Rectal smooth muscle tissue (tissue), 1 donor: ENCODE data around the gene CATSPERE.
"Not testable (repeated sequence)": the region's sequence is repeated elsewhere in the genome, so short reads cannot be mapped to it uniquely, and the experiment has no call there.

Experiments
- H3K27ac ChIP-seq: one replicate; pipeline ENCODE4 v1.7.0; 2013; ENCODE audit warnings: low read depth, low read length, inconsistent platforms
- H3K27me3 ChIP-seq: one replicate; pipeline ENCODE4 v1.7.0; 2013; ENCODE audit warnings: low read length; ENCODE audit not compliant: control insufficient read depth, insufficient read depth
- H3K36me3 ChIP-seq: one replicate; pipeline ENCODE4 v1.7.0; 2013; ENCODE audit warnings: low read length; ENCODE audit not compliant: control insufficient read depth, insufficient read depth
- H3K4me1 ChIP-seq: one replicate; pipeline ENCODE4 v1.7.0; 2013; ENCODE audit warnings: low read length; ENCODE audit not compliant: control insufficient read depth, insufficient read depth
- H3K4me3 ChIP-seq: one replicate; pipeline ENCODE4 v1.7.0; 2013; ENCODE audit warnings: low read length
- H3K9ac ChIP-seq: one replicate; pipeline ENCODE4 v1.7.0; 2013; ENCODE audit warnings: low read length

CATSPERE gene

GRCh38 chr1:244451539-244451950 is 9.5 kb upstream of the CATSPERE start, which contains the start of gene ADSS2:
ADSS2 (minus strand) TSS chr1:244451909; CDS start chr1:244451817, 92 bp downstream.
- H3K27me3 ChIP-seq = no peaks in the 10 kb centered on the region

GRCh38 chr1:244451951-244452795 is 8.9 kb upstream of the CATSPERE start:
- peak overlapping the region; percentile 93 for H3K27ac ChIP-seq
- no peaks in the 10 kb centered on the region for H3K27me3 ChIP-seq
- H3K4me3 ChIP-seq = peak overlapping the region; percentile 29
- no peaks in the 10 kb centered on the region for H3K36me3 ChIP-seq
- peaks cover 27% of the 10 kb centered on the region for H3K4me1 ChIP-seq
- no peak overlapping the region for H3K9ac ChIP-seq

More at GRCh38 chr1:244451539-244451950, 9.5 kb upstream of the CATSPERE start, which contains the start of gene ADSS2:
- no peaks in the 10 kb centered on the region for H3K36me3 ChIP-seq
- peak within 1 kb of the TSS; percentile 84 for H3K9ac ChIP-seq
- H3K4me1 ChIP-seq = peaks cover 27% of the 10 kb centered on the region
- H3K4me3 ChIP-seq = peak within 1 kb of the TSS; percentile 95
- peak within 1 kb of the TSS; percentile 93 for H3K27ac ChIP-seq

GRCh38 chr1:244454412-244454811 is 6.7 kb upstream of the CATSPERE start:
- no peak overlapping the region for H3K9ac ChIP-seq

GRCh38 chr1:244456586-244456985 is 4.5 kb upstream of the CATSPERE start:
- H3K27me3 ChIP-seq = no peaks in the 10 kb centered on the region
- H3K36me3 ChIP-seq = no peaks in the 10 kb centered on the region
- H3K27ac ChIP-seq = no peak overlapping the region
- peaks cover 9% of the 10 kb centered on the region for H3K4me1 ChIP-seq
- no peak overlapping the region for H3K9ac ChIP-seq
- H3K4me3 ChIP-seq = no peak overlapping the region

More at GRCh38 chr1:244454412-244454811, 6.7 kb upstream of the CATSPERE start:
- H3K4me3 ChIP-seq = no peak overlapping the region
- H3K36me3 ChIP-seq = no peaks in the 10 kb centered on the region
- H3K27ac ChIP-seq = no peak overlapping the region
- H3K4me1 ChIP-seq = peaks cover 18% of the 10 kb centered on the region
- no peaks in the 10 kb centered on the region for H3K27me3 ChIP-seq

- Histone ChIP-seq H3K27me3 (no peaks in the 10 kb centered on the region), H3K9ac (no peak overlapping the region), H3K4me3 (no peak overlapping the region), H3K4me1 (peaks cover 3% of the 10 kb centered on the region), H3K36me3 (no peaks in the 10 kb centered on the region), H3K27ac (no peak overlapping the region)
Measured at GRCh38 chr1:244458781-244459180, 2.3 kb upstream of the CATSPERE start.

GRCh38 chr1:244460197-244460596 is 876 bp upstream of the CATSPERE start:
- Histone ChIP-seq H3K9ac (no peak overlapping the region), H3K27ac (no peak overlapping the region), H3K4me3 (no peak overlapping the region)

GRCh38 chr1:244466724-244467123 is 5.7 kb downstream of the CATSPERE start:
- no peak overlapping the region for H3K4me3 ChIP-seq
- H3K4me1 ChIP-seq = no peaks in the 10 kb centered on the region
- H3K9ac ChIP-seq = no peak overlapping the region
- no peak overlapping the region for H3K27ac ChIP-seq
- no peaks in the 10 kb centered on the region for H3K27me3 ChIP-seq
- H3K36me3 ChIP-seq = no peaks in the 10 kb centered on the region

More at GRCh38 chr1:244460197-244460596, 876 bp upstream of the CATSPERE start:
- Histone ChIP-seq H3K27me3 (no peaks in the 10 kb centered on the region), H3K4me1 (peaks cover 3% of the 10 kb centered on the region), H3K36me3 (no peaks in the 10 kb centered on the region)

GRCh38 chr1:244473059-244473605 is 12.1 kb downstream of the CATSPERE start:
- no peaks in the 10 kb centered on the region for H3K27me3 ChIP-seq
- no peak overlapping the region for H3K9ac ChIP-seq
- H3K27ac ChIP-seq = no peak overlapping the region
- no peak overlapping the region for H3K4me3 ChIP-seq
- no peaks in the 10 kb centered on the region for H3K36me3 ChIP-seq
- no peaks in the 10 kb centered on the region for H3K4me1 ChIP-seq

- not testable (repeated sequence) for H3K27ac ChIP-seq, H3K4me3 ChIP-seq, H3K4me1 ChIP-seq, H3K9ac ChIP-seq, H3K36me3 ChIP-seq, H3K27me3 ChIP-seq
Measured at GRCh38 chr1:244484971-244485370, 23.9 kb downstream of the CATSPERE start.

- Histone ChIP-seq H3K4me1 (no peaks in the 10 kb centered on the region), H3K9ac (no peak overlapping the region), H3K4me3 (no peak overlapping the region), H3K27ac (no peak overlapping the region), H3K36me3 (no peaks in the 10 kb centered on the region), H3K27me3 (no peaks in the 10 kb centered on the region)
Measured at GRCh38 chr1:244494653-244495052, 33.6 kb downstream of the CATSPERE start.

GRCh38 chr1:244496186-244496585 is 35.1 kb downstream of the CATSPERE start:
- no peaks in the 10 kb centered on the region for H3K27me3 ChIP-seq
- H3K36me3 ChIP-seq = no peaks in the 10 kb centered on the region
- H3K4me3 ChIP-seq = no peak overlapping the region
- H3K27ac ChIP-seq = no peak overlapping the region
- no peak overlapping the region for H3K9ac ChIP-seq
- no peaks in the 10 kb centered on the region for H3K4me1 ChIP-seq

GRCh38 chr1:244497805-244498204 is 36.7 kb downstream of the CATSPERE start:
- H3K36me3 ChIP-seq = no peaks in the 10 kb centered on the region
- no peak overlapping the region for H3K9ac ChIP-seq
- H3K27ac ChIP-seq = no peak overlapping the region
- H3K27me3 ChIP-seq = no peaks in the 10 kb centered on the region
- no peaks in the 10 kb centered on the region for H3K4me1 ChIP-seq
- no peak overlapping the region for H3K4me3 ChIP-seq
